A549 (cell line): ENCODE data around the gene ATP9B. TPM values are rescaled to one million over a fixed set of nuclear protein-coding genes. Genes with fewer than 3 reads are reported as not detected.
A peak's percentile ranks its signal among the peaks of the same experiment; 100 is the strongest.

Experiments
- ATAC-seq, 2 experiments: fragments of 200-7000 bp in 1 of 2; fragments of >200 bp in 1 of 2; cut with Nextera tagmentation in 1 of 2; cut with Tn5 transposase in 1 of 2; 3 replicates each; pipeline versions ENCODE4 v1.8.0 to v1.9.1; 2018 to 2020; ENCODE audit warnings: mild to moderate bottlenecking in 1 of 2, moderate library complexity in 1 of 2
- CTCF ChIA-PET: fragments of 300-600 bp; sonication (Branson Sonifier 250); formaldehyde crosslinking; extraction: SDS; loops from one replicate; lab custom pipeline; 2021; ENCODE audit warnings: antibody characterized with exemption, inconsistent platforms; lab: Yijun Ruan, JAX
- POLR2A ChIA-PET: fragments of 350-600 bp; formaldehyde crosslinking; extraction: SDS; loops from one replicate; lab custom pipeline; 2021; ENCODE audit warnings: antibody characterized with exemption, inconsistent platforms; lab: Yijun Ruan, JAX
- DNase-seq, 2 experiments: peaks; one replicate each; pipeline versions ENCODE4 v3.0.0 to v3.0.0-alpha.2; 2011 to 2016; ENCODE audit warnings: low read depth in 1 of 2, low spot score in 1 of 2
- FAIRE-seq: peaks from 2 replicates; lab custom pipeline; 2011; peaks lifted over from hg19 to GRCh38; lab: Jason Lieb, UNC
- H3K27ac ChIP-seq, 2 experiments: fragments of >200 bp; sonication (Bioruptor Twin); formaldehyde crosslinking; 3 replicates each; pipeline ENCODE4 v1.5.1; 2016 to 2017
- H3K4me1 ChIP-seq: fragments of >200 bp; sonication (Bioruptor Twin); formaldehyde crosslinking; 3 replicates; pipeline ENCODE4 v1.6.1; 2016
- H3K4me2 ChIP-seq: fragments of >200 bp; sonication (Bioruptor Twin); formaldehyde crosslinking; 3 replicates; pipeline ENCODE4 v1.6.1; 2016
- H3K4me3 ChIP-seq: fragments of >200 bp; sonication (Bioruptor Twin); formaldehyde crosslinking; 3 replicates; pipeline ENCODE4 v1.5.1; 2016
- H3K9me3 ChIP-seq: fragments of >200 bp; sonication (Bioruptor Twin); formaldehyde crosslinking; 3 replicates; pipeline ENCODE4 v1.6.1; 2016
- CBX8 ChIP-seq: fragments of 200-600 bp; sonication (generic); IDR thresholded peaks from 2 replicates; pipeline ENCODE4 v1.6.1; 2016
- CEBPB ChIP-seq, 2 experiments: fragments of >200 bp in 1 of 2; sonication (Bioruptor Twin) in 1 of 2; formaldehyde crosslinking in 1 of 2; IDR thresholded peaks; 2 replicates each; pipeline ENCODE4 v1.6.1; 2012 to 2016
- CHD4 ChIP-seq: fragments of 200-600 bp; sonication (generic); IDR thresholded peaks from 2 replicates; pipeline ENCODE4 v1.6.1; 2016; ENCODE audit warnings: antibody characterized with exemption, mild to moderate bottlenecking, borderline replicate concordance
- E2F6 ChIP-seq: IDR thresholded peaks from 2 replicates; pipeline ENCODE4 v1.6.1; 2012; ENCODE audit warnings: low read depth, borderline replicate concordance
- EHF ChIP-seq: fragments of 250-450 bp; sonication (Bioruptor Pico); IDR thresholded peaks from 2 replicates; pipeline ENCODE4 v1.5.0; 2020; ENCODE audit warnings: mild to moderate bottlenecking
- EHMT2 ChIP-seq: fragments of 200-600 bp; sonication (generic); IDR thresholded peaks from 2 replicates; pipeline ENCODE4 v1.6.1; 2016; ENCODE audit warnings: antibody characterized with exemption, low read depth, mild to moderate bottlenecking, moderate library complexity
- HOXA7 ChIP-seq: fragments of 250-450 bp; sonication (Bioruptor Pico); IDR thresholded peaks from 2 replicates; pipeline ENCODE4 v1.5.0; 2020; ENCODE audit warnings: mild to moderate bottlenecking, moderate library complexity
- HOXB13 ChIP-seq: fragments of 250-450 bp; sonication (Bioruptor Pico); IDR thresholded peaks from 2 replicates; pipeline ENCODE4 v1.5.0; 2020; ENCODE audit warnings: low read depth, mild to moderate bottlenecking, moderate library complexity
- JUNB ChIP-seq: fragments of >200 bp; sonication (Bioruptor Twin); formaldehyde crosslinking; IDR thresholded peaks from 2 replicates; pipeline ENCODE4 v1.6.1; 2016
- KDM1A ChIP-seq: fragments of 200-600 bp; sonication (generic); IDR thresholded peaks from 2 replicates; pipeline ENCODE4 v1.6.1; 2016; ENCODE audit warnings: low read depth, mild to moderate bottlenecking
- KDM5A ChIP-seq: fragments of 200-600 bp; sonication (generic); IDR thresholded peaks from 2 replicates; pipeline ENCODE4 v1.6.1; 2016; ENCODE audit warnings: antibody characterized with exemption, mild to moderate bottlenecking
- MYC ChIP-seq: IDR thresholded peaks from 2 replicates; pipeline ENCODE4 v1.6.1; 2012; ENCODE audit warnings: mild to moderate bottlenecking, inconsistent platforms, low read length, improper control_type of control experiment, borderline replicate concordance
- NFE2L2 ChIP-seq: fragments of 150-350 bp; conservative IDR thresholded peaks from 2 replicates; pipeline ENCODE4 v1.6.1; 2014; ENCODE audit warnings: low read length
- PBX3 ChIP-seq: IDR thresholded peaks from 2 replicates; pipeline ENCODE4 v1.6.1; 2012
- POLR2AphosphoS2 ChIP-seq: conservative IDR thresholded peaks from 2 replicates; pipeline ENCODE4 v1.6.1; 2012; ENCODE audit warnings: low read length, improper control_type of control experiment, inconsistent platforms
- RFX5 ChIP-seq: fragments of 450-650 bp; IDR thresholded peaks from 2 replicates; pipeline ENCODE4 v1.7.1; 2014; ENCODE audit warnings: antibody characterized with exemption, mild to moderate bottlenecking, moderate library complexity
- SMC3 ChIP-seq: fragments of >200 bp; sonication (Bioruptor Twin); formaldehyde crosslinking; IDR thresholded peaks from 3 replicates; pipeline ENCODE4 v1.6.1; 2018; ENCODE audit warnings: inconsistent platforms
- SREBF2 ChIP-seq: fragments of 450-650 bp; IDR thresholded peaks from 2 replicates; pipeline ENCODE4 v1.6.1; 2014; ENCODE audit warnings: mild to moderate bottlenecking, moderate library complexity
- TFCP2L1 ChIP-seq: fragments of 250-450 bp; sonication (Bioruptor Pico); IDR thresholded peaks from 2 replicates; pipeline ENCODE4 v1.5.0; 2021; ENCODE audit warnings: mild to moderate bottlenecking
- TP53 ChIP-seq: fragments of 250-450 bp; sonication (Bioruptor Pico); IDR thresholded peaks from 2 replicates; pipeline ENCODE4 v1.5.0; 2021; ENCODE audit warnings: mild to moderate bottlenecking, moderate library complexity
- ZNF302 ChIP-seq: fragments of 250-450 bp; sonication (Bioruptor Pico); IDR thresholded peaks from 2 replicates; pipeline ENCODE4 v1.9.0; 2021; ENCODE audit warnings: inconsistent platforms, mild to moderate bottlenecking, moderate library complexity
- WGBS: methylation state at CpG from one replicate; pipeline ENCODE4 v1.1.6; 2017; ENCODE audit errors: missing lambda C conversion rate; 5-methylcytosine and 5-hydroxymethylcytosine counted together
- polyA plus RNA-seq, 4 experiments: library from polyadenylated mRNA; depleted of rRNA in 3 of 4; stranded (reverse); fragments of >200 nt; fragmentation: RNase III in 1 of 4; extraction: RNeasy Plus Mini Kit Qiagen cat#74134 plus additional on column Dnase treatment in 1 of 4; gene quantifications; 2 replicates in 3 of 4; 3 replicates in 1 of 4; pipeline ENCODE4 v1.2.3, GENCODE V29; 2011 to 2017
- TF ChIP-seq, protein P1 (sequence below): fragments of 250-450 bp; sonication (Bioruptor Pico); IDR thresholded peaks from 2 replicates; pipeline ENCODE4 v1.5.0; 2020; ENCODE audit warnings: low read depth, mild to moderate bottlenecking, moderate library complexity

ATP9B gene
- polyA plus RNA-seq, 2 of the 4 experiments (the other 2 are of a cell fraction), result 22.6 to 35.7 TPM

DNA sequence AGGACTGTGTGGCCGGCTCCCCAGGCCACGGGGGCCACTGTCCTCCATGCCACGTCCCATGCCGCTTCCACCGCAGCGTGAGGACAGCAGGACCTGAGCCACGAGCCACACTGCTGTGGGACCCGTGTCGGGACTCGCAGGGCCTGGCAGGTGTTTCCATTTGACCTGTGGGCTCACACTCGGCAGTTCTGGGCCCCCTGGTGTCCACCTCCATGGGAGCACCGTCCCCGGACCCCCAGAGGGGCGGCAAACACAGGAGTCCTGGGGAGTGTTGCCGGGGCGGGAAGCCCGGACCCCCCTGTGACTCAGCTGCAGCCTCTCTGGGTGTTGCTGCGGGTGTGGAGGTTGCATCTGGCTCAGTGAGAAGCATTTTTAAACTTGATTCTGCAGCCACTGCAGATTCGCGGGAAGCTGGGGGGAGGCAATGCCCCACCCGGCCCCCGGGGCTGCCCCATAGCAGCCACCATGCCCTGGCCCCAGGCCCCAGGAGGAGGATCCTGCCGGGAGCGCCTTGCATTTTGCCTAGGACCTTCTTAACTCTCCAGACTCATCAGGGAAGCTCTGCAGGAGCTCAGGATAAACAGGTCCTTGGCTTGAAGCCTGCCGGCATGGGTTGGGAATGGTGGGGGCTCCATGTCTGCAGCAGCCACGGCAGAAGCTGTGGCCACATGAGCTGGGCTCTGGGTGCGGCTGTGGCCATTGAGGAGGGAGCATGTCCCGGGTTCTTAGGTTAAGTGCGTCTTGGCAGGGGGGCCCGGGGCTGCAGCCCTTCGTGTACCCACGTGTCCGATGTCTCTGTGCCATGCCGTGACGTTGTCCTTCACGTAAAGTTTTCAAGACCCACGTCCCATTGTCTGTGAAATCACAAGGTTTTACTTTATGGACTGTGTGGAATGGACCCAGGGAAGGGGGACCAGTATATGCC lies 357.4 kb downstream of the ATP9B start:
- TF ChIP-seq POLR2AphosphoS2 (no peak), MYC (no peak), JUNB (no peak), PBX3 (no peak), EHF (CRISPR knock-in tag) (no peak), TP53 (CRISPR knock-in tag) (no peak), E2F6 (no peak), KDM1A (no peak), CHD4 (no peak), ZNF302 (CRISPR knock-in tag) (no peak), EHMT2 (no peak), NFE2L2 (no peak), RFX5 (no peak), HOXA7 (CRISPR knock-in tag) (no peak), KDM5A (no peak)
- TF ChIP-seq, protein P1, sequence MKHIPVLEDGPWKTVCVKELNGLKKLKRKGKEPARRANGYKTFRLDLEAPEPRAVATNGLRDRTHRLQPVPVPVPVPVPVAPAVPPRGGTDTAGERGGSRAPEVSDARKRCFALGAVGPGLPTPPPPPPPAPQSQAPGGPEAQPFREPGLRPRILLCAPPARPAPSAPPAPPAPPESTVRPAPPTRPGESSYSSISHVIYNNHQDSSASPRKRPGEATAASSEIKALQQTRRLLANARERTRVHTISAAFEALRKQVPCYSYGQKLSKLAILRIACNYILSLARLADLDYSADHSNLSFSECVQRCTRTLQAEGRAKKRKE (CRISPR knock-in tag), result no peak
- POLR2A ChIA-PET, result no interaction called here
- Histone ChIP-seq H3K4me1 (no peaks in the 10 kb centered on the region), H3K4me3 (no peak overlapping the region), H3K27ac (no peak overlapping the region), H3K4me2 (no peak overlapping the region), H3K9me3 (no peaks in the 10 kb centered on the region)
- 79% methylated on average over 15 of the region's 37 CpGs for WGBS
- CTCF ChIA-PET, result no interaction called here
- DNase-seq, result no peak
- ATAC-seq, result peak in 1 of 2 experiments; percentile 20; a peak in 1 of 6 replicates
- no peak for FAIRE-seq

- FAIRE-seq, result no peak
- no peak for ATAC-seq
- POLR2A ChIA-PET, result interaction anchor here (0.6 kb wide), 1 partner anchor 501 kb away, joined by 3 read pairs; no protein-coding TSS in a partner anchor
Measured at GRCh38 chr18:79427368-79428225, 358.4 kb downstream of the ATP9B start.

More at GRCh38 chr18:79427368-79428225, 358.4 kb downstream of the ATP9B start:
- H3K9me3 ChIP-seq, result no peaks in the 10 kb centered on the region
- WGBS, result 92% methylated on average over 8 of the region's 29 CpGs
- no peak overlapping the region for H3K27ac ChIP-seq
- CTCF ChIA-PET, result no interaction called here
- no peak overlapping the region for H3K4me3 ChIP-seq
- DNase-seq, result no peak
- no peaks in the 10 kb centered on the region for H3K4me1 ChIP-seq
- TF ChIP-seq NFE2L2, result no peak
- TF ChIP-seq TFCP2L1 (CRISPR knock-in tag), result no peak
- no peak for TF ChIP-seq MYC
- TF ChIP-seq PBX3, result no peak
- TF ChIP-seq SMC3, result no peak
- TF ChIP-seq CEBPB (IDR thresholded peaks at IDR 0.05), result no peak
- no peak for TF ChIP-seq CBX8
- no peak for TF ChIP-seq ZNF302 (CRISPR knock-in tag)
- no peak for TF ChIP-seq KDM5A
- no peak for TF ChIP-seq HOXB13 (CRISPR knock-in tag)
- TF ChIP-seq SREBF2, result no peak
- no peak for TF ChIP-seq HOXA7 (CRISPR knock-in tag)
- no peak overlapping the region for H3K4me2 ChIP-seq

Other genes starting within 250 kb of the ATP9B start
- not detected in 2 replicates for gene SALL3, start 89.6 kb upstream of the ATP9B start, polyA plus RNA-seq (2011; rRNA removed)
- gene SALL3, start 89.6 kb upstream of the ATP9B start, polyA plus RNA-seq (2017; fragmentation: RNase III; extraction: RNeasy Plus Mini Kit Qiagen cat#74134 plus additional on column Dnase treatment), result not detected in 3 replicates